ENCODE measurements around the gene HEY2.
"Not testable (repeated sequence)": the region's sequence is repeated elsewhere in the genome, so short reads cannot be mapped to it uniquely, and the experiment has no call there.

HEY2 gene

DNA sequence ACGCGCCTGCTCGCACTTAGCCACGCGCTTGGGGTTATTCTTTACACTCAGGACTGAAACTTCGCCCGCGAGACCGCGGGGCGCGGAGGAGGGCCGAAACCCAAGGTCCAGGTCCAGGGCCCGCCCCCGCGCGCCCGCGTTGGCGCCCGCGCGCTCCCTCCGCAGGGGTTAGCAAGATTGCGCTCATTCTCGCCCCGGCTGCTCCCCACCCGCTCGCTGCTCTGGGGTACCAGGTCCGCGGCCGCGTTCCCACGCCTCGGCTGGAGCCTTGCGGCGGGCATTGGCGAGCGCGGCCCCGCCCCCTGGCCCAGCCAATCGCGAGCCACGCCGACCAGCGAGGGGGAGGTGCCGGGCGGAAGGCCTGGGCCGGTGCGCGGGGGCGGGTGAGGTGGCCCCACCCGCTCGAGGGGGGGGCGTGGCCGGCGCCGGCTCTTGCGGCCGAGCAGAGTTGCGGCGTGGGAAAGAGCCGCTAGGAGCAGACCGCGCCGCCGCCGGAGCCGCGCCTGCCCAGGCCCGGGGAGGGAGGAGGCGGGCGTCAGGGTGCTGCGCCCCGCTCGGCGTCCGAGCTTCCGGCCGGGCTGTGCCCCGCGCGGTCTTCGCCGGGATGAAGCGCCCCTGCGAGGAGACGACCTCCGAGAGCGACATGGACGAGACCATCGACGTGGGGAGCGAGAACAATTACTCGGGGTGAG lies at the start of gene HEY2:
HEY2 (plus strand) TSS at position 460 of the 692 bp plus-strand sequence; CDS start at position 605, 145 bp downstream.
- DNase-seq = peak; percentile 93

DNA sequence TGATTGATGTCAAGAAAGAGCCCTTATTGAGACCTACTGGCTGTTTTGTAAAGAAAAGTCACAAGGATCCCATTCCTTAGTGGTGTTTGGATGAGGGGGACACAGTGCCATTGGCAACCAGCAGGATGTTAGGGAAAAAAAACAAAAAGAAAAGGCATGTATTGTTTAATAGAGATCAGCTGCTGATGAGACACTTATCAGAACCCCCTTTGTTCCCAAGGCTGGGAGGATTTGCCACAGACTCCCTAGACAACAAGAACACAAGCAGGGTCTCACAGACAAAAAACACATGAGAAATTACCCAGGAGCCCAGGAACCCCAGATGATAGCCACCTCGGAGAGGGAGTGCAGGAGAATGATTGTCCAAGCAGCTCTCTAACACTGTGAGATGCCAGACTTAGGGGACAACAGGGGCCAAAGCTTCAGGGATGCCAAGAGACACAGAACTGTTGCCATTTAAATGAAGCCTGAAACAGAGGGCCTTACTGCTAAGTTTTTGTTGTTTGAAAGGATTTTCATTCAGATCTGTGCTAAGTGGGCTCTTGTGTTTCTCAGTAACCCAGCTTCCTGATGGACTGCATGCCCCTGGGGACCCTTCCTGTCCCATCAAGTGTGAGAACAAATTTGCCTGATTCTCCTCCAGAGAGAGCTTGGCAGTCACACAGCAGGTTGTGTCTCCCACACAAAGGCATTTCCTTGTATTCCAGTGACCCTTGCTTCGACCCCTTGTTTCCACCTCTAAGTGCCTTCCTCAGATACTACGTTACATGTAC lies 48.7 kb upstream of the HEY2 start:
- DNase-seq = peak; percentile 35

DNA sequence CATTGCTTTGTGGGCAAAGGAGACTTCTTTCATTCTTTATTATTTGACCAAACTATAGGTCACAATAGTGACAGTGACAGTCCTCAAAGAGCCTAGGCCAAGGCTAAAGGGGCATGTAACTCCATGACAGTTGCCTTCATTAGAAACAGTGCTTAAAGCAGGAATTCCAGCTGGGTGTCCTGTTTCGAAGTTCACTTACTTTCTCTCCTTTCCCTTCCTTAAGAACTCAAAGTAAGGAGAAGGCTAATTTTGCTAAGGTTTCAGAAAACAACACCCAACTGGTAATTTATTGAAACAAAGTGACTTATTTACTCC lies 48.1 kb upstream of the HEY2 start:
- DNase-seq = no peak

DNA sequence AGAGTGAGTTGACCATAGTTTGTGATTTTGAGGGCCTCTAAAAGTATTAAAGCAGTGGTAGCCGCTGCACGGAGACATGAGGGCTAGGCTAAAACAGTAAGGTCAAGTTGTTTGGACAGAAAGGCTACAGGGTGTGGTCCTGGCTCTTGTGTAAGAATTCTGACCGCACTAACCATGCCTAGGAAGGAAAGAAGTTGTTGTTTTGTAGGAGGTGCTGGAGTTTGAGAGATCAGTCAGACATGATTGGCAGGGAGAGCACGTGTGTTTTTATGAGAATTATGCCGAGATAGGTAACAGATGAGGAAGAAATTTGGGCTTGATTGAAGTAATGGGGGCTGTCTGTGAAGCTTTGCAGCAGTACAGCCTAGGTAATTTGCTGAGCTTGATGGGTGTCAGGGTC lies 45.5 kb upstream of the HEY2 start:
- not testable (repeated sequence) for DNase-seq

DNA sequence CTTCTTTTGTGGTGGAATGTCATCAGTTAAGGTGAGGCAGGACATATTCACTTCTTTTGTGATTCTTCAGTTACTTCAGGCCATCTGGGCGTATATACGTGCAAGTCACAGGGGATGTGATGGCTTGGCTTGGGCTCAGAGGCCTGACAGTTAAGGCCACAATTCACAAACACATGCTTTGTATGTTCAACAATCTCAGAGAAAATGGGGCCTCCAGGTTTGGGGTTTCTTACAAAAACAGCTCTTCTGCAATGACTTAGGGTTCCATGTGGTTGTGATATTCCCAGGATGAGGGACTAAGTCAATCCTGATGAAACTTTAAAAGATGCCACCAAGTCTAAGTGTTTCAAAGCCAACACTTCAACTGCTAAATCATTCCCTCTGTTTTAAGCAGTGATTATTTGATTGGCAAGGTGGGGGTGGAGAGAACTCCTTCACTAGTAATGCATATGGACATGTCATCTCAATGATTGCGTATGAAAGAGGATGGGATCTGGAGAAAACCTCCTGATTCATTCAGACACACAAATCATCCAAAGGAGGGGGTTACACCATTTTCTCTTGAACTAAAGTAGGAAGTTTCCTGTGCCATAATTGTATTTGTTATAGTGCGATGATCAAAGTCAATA lies 41.7 kb upstream of the HEY2 start:
- no peak for DNase-seq

DNA sequence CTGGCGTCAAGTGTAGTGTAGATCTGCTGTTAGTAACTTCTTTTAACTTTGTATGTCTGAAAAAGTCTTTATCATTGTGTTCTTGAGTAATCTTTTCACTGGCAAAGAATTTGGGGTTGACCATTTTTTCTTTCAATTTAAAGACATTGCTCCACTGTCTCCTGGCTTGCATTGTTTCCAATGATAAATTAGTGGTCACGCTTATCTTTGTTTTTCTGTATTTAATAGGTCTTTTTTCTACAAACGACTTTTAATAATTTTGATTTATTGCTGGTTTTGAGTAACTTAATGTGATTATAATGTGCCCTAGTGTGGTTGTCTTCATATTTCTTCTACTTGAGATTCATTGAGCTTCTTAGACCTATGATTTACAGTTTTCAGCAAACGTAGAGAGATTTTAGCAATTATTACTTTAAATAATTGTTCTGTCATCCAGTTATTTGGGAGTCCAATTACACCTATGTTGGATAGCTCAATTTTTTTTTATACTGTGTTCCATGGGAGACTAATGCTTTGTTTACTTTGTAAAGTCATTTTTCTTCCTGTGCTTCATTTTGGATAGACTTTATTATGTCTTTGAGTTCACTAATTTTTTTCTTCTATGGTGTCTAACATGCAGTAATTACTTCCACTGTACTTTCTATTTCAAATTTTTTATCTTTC lies 38.3 kb upstream of the HEY2 start:
- no peak for DNase-seq

DNA sequence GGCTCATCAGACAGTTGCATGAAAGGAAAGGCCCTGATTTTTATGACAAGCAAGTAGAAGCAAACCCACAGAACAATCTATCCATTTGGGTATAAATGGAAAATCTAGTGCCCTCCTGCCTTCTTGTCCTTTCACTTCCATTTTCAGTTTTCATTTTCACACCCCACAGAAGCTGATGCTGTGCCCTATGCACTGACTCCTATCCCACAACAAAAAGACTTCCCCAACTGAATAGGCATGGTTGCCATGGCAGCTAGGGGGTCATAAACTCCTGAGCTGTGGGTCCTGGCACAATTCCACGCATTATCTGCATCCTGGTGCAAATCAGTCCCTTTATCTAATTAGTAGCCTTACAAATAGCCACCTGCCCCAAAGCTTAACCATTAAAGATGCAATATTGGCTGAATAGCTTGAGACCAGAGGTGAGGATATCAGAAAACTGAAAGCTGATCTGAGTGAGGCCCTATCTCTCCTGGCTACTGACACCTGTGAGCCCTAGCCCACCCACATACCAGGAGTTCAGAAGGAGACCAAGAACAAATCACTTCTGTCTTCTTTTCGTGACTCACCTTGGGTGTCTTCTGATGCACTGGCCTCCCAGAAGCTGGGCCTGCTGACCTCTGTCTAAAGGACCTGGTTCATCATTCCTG lies 34.9 kb upstream of the HEY2 start:
- no peak for DNase-seq

DNA sequence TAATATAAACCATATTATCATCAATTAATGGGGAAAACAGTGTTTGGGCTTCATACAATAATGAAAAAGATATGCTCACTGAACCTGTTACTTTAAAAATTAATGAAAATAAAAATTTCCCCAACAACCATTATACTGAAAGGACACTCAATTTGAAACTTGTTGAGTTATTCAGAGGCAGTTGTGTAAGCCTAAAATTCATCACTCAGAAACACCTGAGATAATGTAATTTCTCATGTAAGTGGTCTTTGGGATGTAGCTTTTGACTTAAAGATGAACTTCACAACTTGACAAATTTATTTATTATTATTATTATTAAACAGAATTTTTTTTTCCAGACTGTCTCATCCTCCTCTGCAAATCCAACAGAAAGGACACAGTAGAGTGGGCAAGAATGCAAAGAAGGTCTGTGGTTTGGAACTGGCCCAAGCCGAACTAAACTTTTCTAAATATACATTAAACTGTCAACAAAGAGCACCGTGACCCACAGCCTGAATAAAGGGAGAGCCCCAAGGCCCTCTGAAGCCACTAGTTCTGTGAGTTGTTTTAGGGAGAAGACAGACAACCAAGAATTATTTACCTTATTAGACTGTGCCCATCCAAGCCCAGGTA lies 32.2 kb upstream of the HEY2 start:
- no peak for DNase-seq

DNA sequence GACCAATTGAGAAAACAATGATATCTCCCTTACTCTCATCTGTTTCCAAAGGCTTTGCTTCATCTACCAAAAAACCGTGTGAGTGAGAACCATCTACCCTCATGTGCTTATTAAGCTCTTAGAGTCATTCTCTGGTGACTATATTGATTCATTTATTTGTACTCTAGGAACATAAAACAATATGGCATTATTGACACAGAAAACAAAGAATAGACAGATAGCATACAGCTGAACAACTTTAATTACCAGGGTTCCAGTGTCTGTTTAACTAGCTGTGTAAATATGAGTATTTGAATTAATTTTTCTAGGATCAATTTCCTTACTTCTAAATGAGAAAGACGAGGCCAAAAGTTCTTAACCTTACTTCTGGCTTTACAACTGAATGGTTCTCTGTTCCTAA lies 31.3 kb upstream of the HEY2 start:
- no peak for DNase-seq

DNA sequence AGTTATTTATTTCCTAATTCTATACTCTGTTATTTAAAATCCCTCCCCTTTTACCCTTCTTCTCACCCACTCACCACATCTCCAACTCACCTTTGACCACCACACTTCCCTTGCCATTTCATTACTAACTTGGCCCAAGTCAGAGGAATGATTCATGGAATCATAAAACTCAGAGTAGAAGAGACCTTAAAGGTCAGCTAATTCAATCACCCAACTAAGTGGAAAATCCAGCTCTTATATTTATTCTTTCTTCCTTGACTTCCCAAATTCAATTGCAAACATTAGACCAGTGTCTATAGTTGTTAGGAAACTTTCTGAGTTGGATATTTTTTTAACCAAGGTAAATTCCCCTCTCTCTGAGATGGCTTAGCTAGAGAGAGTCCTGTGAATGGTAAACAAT lies 26.5 kb upstream of the HEY2 start:
- DNase-seq = no peak

DNA sequence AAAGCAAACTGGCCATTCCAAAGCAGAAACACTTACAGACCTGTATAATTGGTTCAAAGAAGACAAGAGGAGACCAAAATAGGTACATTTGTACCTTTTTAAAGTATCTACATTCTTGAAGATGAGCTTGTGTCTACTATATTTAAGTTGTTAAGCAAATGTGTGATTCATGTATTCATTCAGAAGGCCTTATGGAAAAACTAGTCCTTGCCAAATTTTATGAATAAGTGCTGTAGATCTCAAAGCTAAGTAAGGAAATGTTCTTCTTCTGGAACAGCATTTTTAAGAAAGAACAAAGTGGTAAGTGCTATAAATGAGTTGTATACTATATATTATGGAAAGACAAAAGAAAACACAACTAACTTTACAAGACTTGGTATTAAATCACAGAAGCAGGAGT lies 22.2 kb upstream of the HEY2 start:
- DNase-seq = no peak

DNA sequence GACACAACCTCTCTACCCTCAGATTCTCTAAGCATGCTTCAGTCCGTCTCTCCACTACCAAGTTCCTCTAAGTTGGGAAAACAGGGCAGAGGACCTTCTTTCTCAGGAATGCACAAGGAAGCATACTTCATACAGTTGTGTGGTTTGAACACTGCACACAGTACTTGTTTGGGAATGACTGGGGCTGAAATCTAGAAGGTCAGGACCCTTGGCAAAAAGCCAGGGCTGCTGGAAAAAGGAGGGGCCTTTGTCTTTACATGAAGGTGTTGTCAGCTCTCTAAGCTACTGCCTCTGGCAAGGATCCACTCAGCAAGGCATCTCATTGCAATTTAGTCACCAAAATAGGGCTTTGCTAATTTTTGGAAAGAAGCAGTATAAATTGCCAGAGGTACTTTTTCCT lies 20.7 kb upstream of the HEY2 start:
- no peak for DNase-seq

DNA sequence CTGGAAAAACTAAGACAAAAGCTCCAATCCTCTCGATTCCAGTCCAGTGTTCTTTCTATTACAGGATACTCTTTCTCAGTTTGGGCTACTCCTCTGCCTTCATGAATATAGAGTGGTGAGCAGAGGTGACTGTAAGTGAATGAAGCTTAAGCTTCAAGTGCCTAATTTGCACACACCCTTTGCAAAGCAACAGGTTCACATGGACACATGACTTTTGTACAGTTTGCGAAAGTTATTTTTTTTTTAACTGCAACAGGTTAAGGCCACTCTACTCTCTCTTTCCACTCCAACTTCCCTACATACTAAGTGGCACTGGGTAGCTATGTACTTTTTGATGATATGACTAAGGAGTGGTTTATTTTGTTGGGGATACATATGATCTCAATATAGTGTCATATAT lies 19.4 kb upstream of the HEY2 start:
- DNase-seq = no peak

DNA sequence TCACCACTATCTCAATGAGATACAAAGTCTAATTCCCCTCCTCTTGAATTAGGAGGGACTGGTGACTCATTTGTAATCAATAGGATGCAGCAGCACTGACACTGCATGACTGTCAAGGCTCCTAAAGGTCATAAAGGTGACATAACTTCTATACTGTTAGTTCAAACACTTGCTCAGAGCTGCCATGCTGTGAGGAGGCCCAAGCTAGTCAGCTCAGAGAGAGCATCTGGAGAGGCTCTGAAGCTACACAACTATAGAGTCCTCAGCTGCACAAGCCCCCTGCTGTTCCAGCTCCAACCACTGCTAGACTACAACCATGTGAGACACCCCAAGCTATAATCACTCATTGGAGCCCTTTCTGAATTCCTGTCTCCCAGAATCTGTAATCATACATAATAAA lies 17.0 kb upstream of the HEY2 start:
- no peak for DNase-seq

DNA sequence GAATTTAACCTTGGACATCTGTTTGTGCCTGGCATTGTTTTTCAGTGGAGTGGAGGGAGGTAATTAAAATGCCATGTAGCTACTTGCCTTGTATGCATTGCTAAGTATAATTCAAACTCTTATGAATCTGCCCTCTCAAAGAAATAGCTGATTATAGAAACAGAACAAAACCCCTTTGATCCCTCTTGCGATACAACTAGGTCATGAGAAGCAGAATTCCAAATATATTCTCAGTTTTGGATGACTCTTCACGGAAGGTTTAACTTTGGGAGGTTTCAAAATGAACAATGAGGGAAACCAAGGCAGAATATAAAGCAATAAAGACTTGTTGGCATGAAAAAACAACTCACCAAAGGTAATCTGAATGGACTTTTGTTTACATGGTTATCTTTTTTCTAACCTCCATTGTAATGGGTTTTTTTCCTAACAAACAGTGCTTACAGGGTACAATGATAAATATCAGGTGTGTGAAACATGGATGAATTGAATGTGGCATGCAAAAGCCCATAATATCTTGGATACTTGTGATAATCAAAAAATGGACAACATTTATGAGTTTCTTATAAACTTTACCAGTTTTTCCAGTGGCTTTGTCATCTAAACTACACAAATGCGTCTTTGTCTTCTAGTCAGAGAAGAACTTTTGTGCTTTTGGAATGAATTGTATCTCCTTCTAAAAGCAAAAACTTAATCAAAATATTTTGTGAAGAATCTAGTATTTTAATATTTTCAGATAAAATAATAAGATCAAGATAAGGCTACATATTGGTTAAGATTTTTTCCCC lies 15.7 kb upstream of the HEY2 start:
- DNase-seq = no peak

DNA sequence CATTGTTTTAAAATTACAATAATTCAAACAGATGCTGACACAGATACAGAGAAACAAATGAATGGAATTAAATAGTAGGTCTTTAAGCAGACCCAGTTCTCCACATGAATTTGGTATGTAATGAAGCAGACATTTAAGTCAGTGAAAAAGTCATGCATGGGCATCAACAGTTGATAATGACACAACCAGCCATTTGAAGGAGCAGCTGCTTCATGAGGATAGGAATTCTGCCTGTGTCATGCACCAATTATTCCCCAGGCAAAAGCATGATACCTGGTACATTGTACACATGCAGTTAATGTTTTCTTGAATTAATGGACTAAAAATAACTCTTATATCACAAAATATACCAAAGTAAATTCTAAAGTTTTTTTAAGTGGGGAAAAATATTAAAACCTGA lies 11.2 kb upstream of the HEY2 start:
- no peak for DNase-seq

DNA sequence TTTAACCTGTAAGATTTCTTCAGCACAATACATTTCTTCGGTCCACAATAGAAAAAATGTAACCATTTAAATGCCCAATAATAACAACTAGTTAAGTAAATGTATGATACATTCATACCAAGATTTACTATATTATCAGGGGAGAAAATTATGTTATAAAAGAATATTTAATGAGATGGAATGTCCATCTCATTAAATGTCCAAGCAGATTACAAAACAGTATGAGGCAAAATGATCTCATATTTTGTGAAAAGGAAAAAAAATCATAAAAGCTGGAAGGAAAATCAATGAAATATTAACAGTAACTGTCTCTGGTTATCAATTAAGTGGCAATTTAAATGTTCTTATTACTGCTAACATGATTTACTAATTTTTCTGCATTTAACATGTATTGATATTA lies 10.1 kb upstream of the HEY2 start:
- no peak for DNase-seq

DNA sequence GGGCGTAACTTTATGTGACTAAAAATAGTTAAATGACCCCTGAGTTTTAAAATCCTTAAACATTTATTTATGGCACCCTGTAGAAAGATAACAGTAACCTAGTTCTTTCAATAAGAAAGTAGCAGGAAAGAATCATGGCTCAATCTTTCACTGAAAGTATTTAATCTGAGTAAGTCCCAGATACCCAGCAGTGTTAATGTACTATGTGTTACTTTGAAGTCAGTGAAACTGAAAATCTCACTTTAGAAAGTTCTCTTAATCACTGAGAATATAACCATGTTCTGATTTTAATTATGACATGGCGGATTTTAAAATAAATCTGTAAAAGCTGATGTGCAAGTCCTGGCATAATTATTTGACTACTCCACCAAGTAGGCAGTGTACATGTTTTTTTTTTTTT lies 8.1 kb upstream of the HEY2 start:
- DNase-seq = no peak

DNA sequence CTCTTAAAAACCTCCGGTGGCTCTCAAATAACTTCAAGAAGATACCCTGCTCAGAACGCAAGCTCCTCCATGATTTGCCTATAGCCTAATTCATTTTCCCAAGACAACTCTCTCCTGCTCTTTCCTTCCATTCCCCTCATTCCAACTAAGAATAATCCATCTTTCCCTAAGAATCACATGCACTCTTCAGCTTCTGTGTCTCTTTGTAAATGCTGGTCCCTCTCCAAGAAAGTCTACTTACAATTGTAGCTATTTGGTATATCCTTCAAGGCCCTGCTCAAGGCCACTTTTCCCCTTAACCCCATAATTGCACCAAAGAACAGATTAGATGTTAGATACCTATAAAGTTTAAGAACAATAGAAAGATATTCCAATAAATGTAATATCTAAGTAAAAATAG lies 7.4 kb upstream of the HEY2 start:
- no peak for DNase-seq

DNA sequence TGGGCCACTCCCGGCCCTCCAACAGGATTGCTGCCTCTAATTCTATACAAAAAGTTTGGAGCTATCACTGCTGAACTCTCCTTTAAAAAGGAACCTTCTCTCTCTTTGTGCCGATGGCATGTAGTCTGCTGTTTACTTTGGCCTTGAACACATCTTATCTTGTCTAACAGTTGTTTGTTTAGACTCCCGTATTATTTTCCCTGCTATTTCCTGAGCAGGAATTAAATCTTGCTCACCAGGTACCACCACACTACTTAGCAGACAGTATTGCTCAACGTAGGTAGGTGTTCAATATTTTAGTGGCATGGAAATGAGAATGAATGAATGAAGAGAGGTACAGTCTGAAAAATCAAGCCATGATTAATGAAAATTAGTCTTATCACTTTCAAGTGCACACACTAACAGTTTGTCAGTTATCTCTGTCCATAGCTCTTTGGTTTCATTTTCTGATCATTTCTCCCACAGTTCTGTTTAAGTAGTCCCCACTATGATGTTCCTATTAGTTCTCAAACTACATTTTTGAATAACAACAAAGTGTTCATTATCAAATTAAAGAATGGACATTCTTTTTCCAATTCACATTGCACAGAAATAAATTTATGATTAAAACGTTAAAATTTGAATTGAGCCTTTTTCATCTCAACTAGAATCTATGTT lies 6.8 kb upstream of the HEY2 start:
- no peak for DNase-seq

DNA sequence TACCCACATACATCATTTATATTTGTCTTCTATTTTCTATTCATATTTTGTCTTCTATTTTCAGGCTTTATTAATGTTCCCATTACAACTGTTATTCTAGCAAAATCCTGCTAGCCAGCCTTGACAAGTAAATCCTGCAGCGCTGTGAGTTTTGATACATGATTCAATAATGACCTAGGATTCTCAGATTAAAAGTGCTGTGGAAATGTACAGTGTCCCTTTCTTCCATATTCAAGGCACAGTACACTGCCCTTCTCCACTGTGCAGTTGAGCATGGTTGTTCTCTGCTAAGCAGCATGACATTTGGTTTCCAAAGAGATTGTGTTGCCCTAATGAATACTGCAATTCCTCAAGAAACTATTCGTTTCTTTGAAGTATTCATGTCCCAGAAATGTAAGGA lies 5.8 kb upstream of the HEY2 start:
- no peak for DNase-seq
